ENCODE results near the gene BCLAF1. TPM values are rescaled to one million over a fixed set of nuclear protein-coding genes. Genes with fewer than 3 reads are reported as not detected.
A peak's percentile ranks its signal among the peaks of the same experiment; 100 is the strongest.

BCLAF1 gene
- total RNA-seq: 100 to 1,000 TPM in 2 of 4 donors, 10 to 100 TPM in 2; 73.2 to 119 (median 93.9) TPM

- Histone ChIP-seq H3K9me3 (no peaks in the 10 kb centered on the region), H3K4me3 (peak within 1 kb of the TSS; percentile 66 to 99 (median 78)), H3K27me3 (no peaks in the 10 kb centered on the region), H3K36me3 (no peaks in the 10 kb centered on the region), H3K4me1 (peaks cover 13 to 53% (median 39%) of the 10 kb centered on the region in 3 donors), H3K27ac (peak within 1 kb of the TSS; percentile 96 to 100 (median 98))
- peak in 2 of 6 experiments; percentile 3 to 18 for TF ChIP-seq CTCF (IDR thresholded peaks at IDR 0.05)
- TF ChIP-seq POLR2A (IDR thresholded peaks at IDR 0.05): peak in 3 of 4 donors; percentile 97 to 100 (median 98)
- peak; percentile 99 for DNase-seq
- intact Hi-C loops (cut with DNase I): no loop called here
- 0% methylated on average over 13 to 35 of the region's 60 CpGs for WGBS, 2 donors
These were observed at the start of gene BCLAF1 for GRCh38 chr6:136289579-136290409. Gene BCLAF1, minus strand, starts transcription at chr6:136289846. Its CDS starts 9,980 bp downstream, at chr6:136279866.

GRCh38 chr6:136338486-136338885 is 48.8 kb upstream of the BCLAF1 start:
- peaks cover 0 to 21% (median 0%) of the 10 kb centered on the region in 3 donors for H3K36me3 ChIP-seq
- no peaks in the 10 kb centered on the region for H3K9me3 ChIP-seq
- intact Hi-C loops (cut with DNase I): no loop called here
- no peaks in the 10 kb centered on the region for H3K4me1 ChIP-seq
- peak in 1 of 6 experiments; percentile 5 for TF ChIP-seq CTCF (IDR thresholded peaks at IDR 0.05)
- TF ChIP-seq POLR2A (IDR thresholded peaks at IDR 0.05): no peak
- no peak overlapping the region for H3K4me3 ChIP-seq
- H3K27ac ChIP-seq: no peak overlapping the region
- H3K27me3 ChIP-seq: no peaks in the 10 kb centered on the region
- no peak for DNase-seq
- 71 to 87% methylated on average over 1 to 4 of the region's 4 CpGs for WGBS, 2 donors

- intact Hi-C loops (cut with DNase I): no loop called here
- no peaks in the 10 kb centered on the region for H3K4me1 ChIP-seq
- H3K9me3 ChIP-seq: no peaks in the 10 kb centered on the region
- no peaks in the 10 kb centered on the region for H3K27me3 ChIP-seq
- H3K36me3 ChIP-seq: peaks cover 0 to 14% (median 0%) of the 10 kb centered on the region in 3 donors
- DNase-seq: no peak
- TF ChIP-seq CTCF (IDR thresholded peaks at IDR 0.05) (no peak), POLR2A (IDR thresholded peaks at IDR 0.05) (no peak)
- WGBS, 2 donors: 92 to 93% methylated on average over 3 of the region's 3 CpGs
- H3K4me3 ChIP-seq: no peak overlapping the region
- H3K27ac ChIP-seq: no peak overlapping the region
These were observed 48.0 kb upstream of the BCLAF1 start for GRCh38 chr6:136337606-136338005.

GRCh38 chr6:136337121-136337520 is 47.5 kb upstream of the BCLAF1 start:
- intact Hi-C loops (cut with DNase I): no loop called here
- no peaks in the 10 kb centered on the region for H3K4me1 ChIP-seq
- DNase-seq: no peak
- no peak overlapping the region for H3K4me3 ChIP-seq
- WGBS, 2 donors: 50 to 81% methylated on average over 3 of the region's 3 CpGs
- H3K27me3 ChIP-seq: no peaks in the 10 kb centered on the region
- H3K9me3 ChIP-seq: no peaks in the 10 kb centered on the region
- no peak overlapping the region for H3K27ac ChIP-seq
- TF ChIP-seq POLR2A (IDR thresholded peaks at IDR 0.05) (no peak), CTCF (IDR thresholded peaks at IDR 0.05) (no peak)
- H3K36me3 ChIP-seq: peaks cover 0 to 12% (median 0%) of the 10 kb centered on the region in 3 donors

- Histone ChIP-seq H3K9me3 (no peaks in the 10 kb centered on the region), H3K4me3 (no peak overlapping the region), H3K27me3 (peaks cover 0 to 5% (median 0%) of the 10 kb centered on the region in 4 donors), H3K4me1 (no peaks in the 10 kb centered on the region), H3K27ac (no peak overlapping the region), H3K36me3 (no peaks in the 10 kb centered on the region)
- intact Hi-C loops (cut with DNase I): no loop called here
- TF ChIP-seq POLR2A (IDR thresholded peaks at IDR 0.05): no peak
- no peak for TF ChIP-seq CTCF (IDR thresholded peaks at IDR 0.05)
- no peak for DNase-seq
- 73 to 77% methylated on average over 10 to 12 of the region's 12 CpGs for WGBS, 2 donors
These were observed 46.2 kb upstream of the BCLAF1 start for GRCh38 chr6:136335736-136336363.
